IMR-90 (cell line): Measurements from ENCODE around the gene DZIP1.

Experiments used
- CEBPB ChIP-seq: IDR thresholded peaks from 2 replicates; pipeline ENCODE4 v1.6.1; 2012; ENCODE audit warnings: low read depth, low read length, improper control_type of control experiment
- CTCF ChIP-seq: conservative IDR thresholded peaks from 2 replicates; pipeline ENCODE4 v1.5.1; 2012; ENCODE audit warnings: mild to moderate bottlenecking, low read depth, low read length, improper control_type of control experiment
- ELK1 ChIP-seq: fragments of 150-350 bp; IDR thresholded peaks from 2 replicates; pipeline ENCODE4 v1.6.1; 2016; ENCODE audit warnings: low read depth, mild to moderate bottlenecking, low read length, moderate library complexity, borderline replicate concordance
- FOS ChIP-seq: fragments of 150-350 bp; IDR thresholded peaks from 2 replicates; pipeline ENCODE4 v1.6.1; 2016; ENCODE audit warnings: low read depth, low read length
- MAZ ChIP-seq: IDR thresholded peaks from 2 replicates; pipeline ENCODE4 v1.6.1; 2012; ENCODE audit warnings: low read depth, mild to moderate bottlenecking, low read length, improper control_type of control experiment, moderate library complexity, borderline replicate concordance
- POLR2A ChIP-seq: IDR thresholded peaks from 2 replicates; pipeline ENCODE4 v1.6.1; 2012; ENCODE audit warnings: mild to moderate bottlenecking, low read depth, low read length
- RAD21 ChIP-seq: IDR thresholded peaks from 2 replicates; pipeline ENCODE4 v1.6.1; 2012; ENCODE audit warnings: low read length, improper control_type of control experiment
- RFX5 ChIP-seq: IDR thresholded peaks from 2 replicates; pipeline ENCODE4 v1.8.0; 2012; ENCODE audit warnings: low read depth, mild to moderate bottlenecking, low read length, moderate library complexity
- SMC3 ChIP-seq: fragments of 150-350 bp; IDR thresholded peaks from 2 replicates; pipeline ENCODE4 v1.6.1; 2016; ENCODE audit warnings: low read depth, mild to moderate bottlenecking, antibody characterized with exemption, low read length, moderate library complexity
- USF2 ChIP-seq: fragments of 150-350 bp; IDR thresholded peaks from 2 replicates; pipeline ENCODE4 v1.6.1; 2017; ENCODE audit warnings: mild to moderate bottlenecking, antibody characterized with exemption, low read length, low read depth

GRCh38 chr13:95678967-95679366 is 34.5 kb upstream of the DZIP1 start:
- TF ChIP-seq CTCF (no peak), RAD21 (no peak), POLR2A (no peak), USF2 (no peak), ELK1 (no peak), SMC3 (no peak), FOS (no peak), RFX5 (no peak), MAZ (no peak), CEBPB (no peak)
